NCI-H226 (cell line): ENCODE data around the gene IGF2BP2.
A peak's percentile ranks its signal among the peaks of the same experiment; 100 is the strongest.

Experiments
- DNase-seq: peaks from one replicate; pipeline ENCODE4 v3.0.0-alpha.2; 2015

IGF2BP2 gene

GRCh38 chr3:185764163-185764979 lies 60.5 kb downstream of the IGF2BP2 start:
- DNase-seq, result peak; percentile 28

- DNase-seq, result no peak
Measured at GRCh38 chr3:185763347-185764005, 61.4 kb downstream of the IGF2BP2 start.

GRCh38 chr3:185760550-185760949 lies 64.3 kb downstream of the IGF2BP2 start:
- no peak for DNase-seq

GRCh38 chr3:185760088-185760487 lies 64.8 kb downstream of the IGF2BP2 start:
- DNase-seq, result no peak

GRCh38 chr3:185759512-185759911 lies 65.3 kb downstream of the IGF2BP2 start:
- no peak for DNase-seq

GRCh38 chr3:185758912-185759311 lies 65.9 kb downstream of the IGF2BP2 start:
- DNase-seq, result no peak

GRCh38 chr3:185757176-185757575 lies 67.7 kb downstream of the IGF2BP2 start:
- DNase-seq, result no peak

GRCh38 chr3:185756477-185756876 lies 68.4 kb downstream of the IGF2BP2 start:
- DNase-seq, result no peak

GRCh38 chr3:185754920-185755319 lies 69.9 kb downstream of the IGF2BP2 start:
- DNase-seq, result no peak

GRCh38 chr3:185753354-185753753 lies 71.5 kb downstream of the IGF2BP2 start:
- DNase-seq, result no peak

- no peak for DNase-seq
Measured at GRCh38 chr3:185750702-185751101, 74.1 kb downstream of the IGF2BP2 start.

GRCh38 chr3:185750015-185750414 lies 74.8 kb downstream of the IGF2BP2 start:
- DNase-seq, result no peak

- no peak for DNase-seq
Measured at GRCh38 chr3:185746470-185746869, 78.4 kb downstream of the IGF2BP2 start.

GRCh38 chr3:185744997-185745843 lies 79.6 kb downstream of the IGF2BP2 start:
- peak; percentile 91 for DNase-seq

- no peak for DNase-seq
Measured at GRCh38 chr3:185741586-185741985, 83.3 kb downstream of the IGF2BP2 start.

GRCh38 chr3:185740133-185740532 lies 84.7 kb downstream of the IGF2BP2 start:
- DNase-seq, result no peak

GRCh38 chr3:185739264-185739701 lies 85.6 kb downstream of the IGF2BP2 start:
- no peak for DNase-seq

GRCh38 chr3:185737740-185738680 lies 86.8 kb downstream of the IGF2BP2 start:
- DNase-seq, result no peak

- peak; percentile 79 for DNase-seq
Measured at GRCh38 chr3:185737020-185737419, 87.8 kb downstream of the IGF2BP2 start.

GRCh38 chr3:185734725-185735096 lies 90.1 kb downstream of the IGF2BP2 start:
- DNase-seq, result no peak

GRCh38 chr3:185733980-185734724 lies 90.7 kb downstream of the IGF2BP2 start:
- peak; percentile 72 for DNase-seq
